IPS-18c (cell line): ENCODE data around the gene TRIM54.
A peak's percentile ranks its signal among the peaks of the same experiment; 100 is the strongest.
"Not testable (repeated sequence)": the region's sequence is repeated elsewhere in the genome, so short reads cannot be mapped to it uniquely, and the experiment has no call there.

Experiments
- H3K4me3 ChIP-seq: 2 replicates; pipeline ENCODE4 v1.7.0; 2013; ENCODE audit warnings: low read depth, mild to moderate bottlenecking, low read length, moderate library complexity; ENCODE audit not compliant: insufficient read depth
- H3K9me3 ChIP-seq: one replicate; pipeline ENCODE4 v1.6.1; 2013; ENCODE audit warnings: mild to moderate bottlenecking, low read length, moderate library complexity; ENCODE audit not compliant: control insufficient read depth, insufficient read depth

The TRIM54 gene

GRCh38 chr2:27320958-27321543, 38.8 kb downstream of the TRIM54 start:
- no peaks in the 10 kb centered on the region for H3K9me3 ChIP-seq
- H3K4me3 ChIP-seq: no peak overlapping the region

DNA sequence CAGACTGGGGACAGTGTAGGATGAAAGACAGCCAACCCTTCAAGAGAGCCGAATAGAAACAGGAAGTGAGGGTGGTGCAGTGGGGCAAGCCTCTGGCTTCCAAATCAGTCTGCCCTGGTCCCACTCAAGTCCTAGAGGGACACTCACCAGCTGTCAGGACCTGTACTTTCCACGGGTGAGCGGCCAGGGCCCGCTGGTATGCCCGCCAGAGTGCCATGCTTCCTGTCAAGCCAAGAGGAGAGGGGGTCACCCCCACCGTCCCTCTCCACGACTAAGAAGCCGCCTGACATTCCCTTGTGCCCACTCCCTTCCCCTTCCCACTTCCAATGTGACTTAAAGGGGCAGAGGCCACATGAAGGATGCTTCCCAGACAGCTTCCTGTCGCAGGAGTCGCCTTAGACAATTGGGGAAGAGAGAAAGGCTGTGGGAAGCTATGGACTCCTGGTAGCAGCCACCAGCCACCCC, 40.1 kb downstream of the TRIM54 start:
- peak overlapping the region; percentile 100 for H3K4me3 ChIP-seq
- no peaks in the 10 kb centered on the region for H3K9me3 ChIP-seq

DNA sequence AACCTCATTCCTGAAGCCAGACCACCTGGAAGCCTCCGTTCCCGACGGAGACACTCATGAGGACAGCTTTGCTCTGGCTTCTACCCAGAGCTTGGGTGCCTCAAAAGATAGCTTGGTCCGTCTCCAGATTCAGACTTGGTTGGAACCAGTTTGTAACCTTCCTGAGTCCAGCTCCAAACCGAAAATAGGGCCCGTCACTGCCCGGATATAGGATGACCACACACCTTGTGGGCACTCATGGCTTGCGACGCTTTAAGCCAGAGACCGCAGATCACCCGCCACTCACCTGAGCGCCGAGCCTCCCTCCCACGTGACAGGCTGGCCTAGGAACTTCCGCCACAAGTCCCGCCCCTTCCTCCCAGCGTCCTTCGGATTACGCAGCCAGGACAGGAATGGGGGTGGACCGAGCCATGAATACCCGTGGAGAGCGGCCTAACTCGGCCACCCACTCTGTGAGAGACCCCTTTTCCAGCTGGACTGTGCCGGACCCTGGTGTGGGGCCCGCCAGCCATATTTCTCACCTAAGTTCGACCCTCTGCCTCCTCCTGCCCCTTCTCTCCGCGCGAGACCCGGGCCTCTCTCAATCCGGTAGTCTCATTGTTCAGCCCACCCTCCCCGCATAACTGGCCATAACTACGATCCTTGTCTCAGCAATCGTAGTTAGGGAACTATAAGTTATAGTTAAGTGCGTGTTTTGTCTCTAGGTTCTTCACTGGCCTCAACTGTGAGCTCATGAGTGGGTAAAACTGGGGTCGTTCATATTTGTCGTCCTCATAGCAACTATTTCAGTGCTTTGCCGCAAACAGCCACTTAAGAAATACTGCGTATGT, 40.8 kb downstream of the TRIM54 start, which contains the start of gene MPV17:
MPV17 (minus strand) TSS at position 332 of the 830 bp plus-strand sequence. CDS start 580 bp downstream, outside the sequence.
- H3K9me3 ChIP-seq: no peaks in the 10 kb centered on the region

GRCh38 chr2:27323596-27324285, 41.5 kb downstream of the TRIM54 start:
- peak overlapping the region; percentile 100 for H3K4me3 ChIP-seq
- no peaks in the 10 kb centered on the region for H3K9me3 ChIP-seq

More for the DNA sequence above, 40.8 kb downstream of the TRIM54 start, which contains the start of gene MPV17:
- H3K4me3 ChIP-seq: peak within 1 kb of the TSS; percentile 100

DNA sequence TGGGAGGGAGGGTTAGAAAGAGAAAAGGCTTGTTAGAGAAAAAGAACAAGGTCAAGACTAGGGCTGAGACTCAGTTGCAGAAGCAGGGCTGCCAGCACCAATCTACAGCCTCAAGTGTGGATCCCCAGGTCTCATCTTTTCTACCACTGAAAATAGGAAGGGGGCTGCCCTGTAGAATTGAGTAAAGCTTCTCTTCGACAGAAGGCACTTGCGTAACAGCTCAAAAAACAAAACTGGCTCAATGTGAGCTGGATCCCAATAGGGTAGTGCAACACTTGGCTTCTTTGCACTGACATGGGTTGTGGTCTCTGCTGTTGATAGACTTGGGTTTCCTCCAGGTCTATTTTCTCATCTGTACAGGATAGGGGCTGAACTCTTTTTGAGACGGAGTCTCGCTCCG, 42.5 kb downstream of the TRIM54 start:
- H3K9me3 ChIP-seq: no peaks in the 10 kb centered on the region
- no peak overlapping the region for H3K4me3 ChIP-seq

GRCh38 chr2:27335311-27335710, 53.1 kb downstream of the TRIM54 start:
- Histone ChIP-seq H3K9me3 (peaks cover 2% of the 10 kb centered on the region), H3K4me3 (no peak overlapping the region)

DNA sequence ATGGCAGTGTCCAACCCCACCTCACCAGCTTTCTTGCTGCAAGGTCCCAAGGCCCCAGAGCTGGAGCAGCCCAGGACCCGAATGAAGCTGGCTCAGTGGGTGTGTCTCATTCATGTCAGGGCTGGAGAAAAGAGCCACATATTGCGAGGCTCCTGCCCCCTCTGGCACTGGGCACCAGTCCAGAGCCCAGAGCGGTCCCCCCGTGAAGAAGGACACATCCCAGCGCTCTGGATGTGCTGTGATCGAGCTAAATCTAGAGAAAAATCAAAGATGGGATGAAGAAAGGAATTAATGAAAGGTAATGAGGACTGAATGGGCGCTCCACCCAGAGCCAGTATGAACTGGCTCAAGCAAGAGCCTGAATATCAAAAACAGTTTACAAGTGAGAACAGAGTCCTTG, 53.9 kb downstream of the TRIM54 start:
- Histone ChIP-seq H3K9me3 (peaks cover 2% of the 10 kb centered on the region), H3K4me3 (no peak overlapping the region)

DNA sequence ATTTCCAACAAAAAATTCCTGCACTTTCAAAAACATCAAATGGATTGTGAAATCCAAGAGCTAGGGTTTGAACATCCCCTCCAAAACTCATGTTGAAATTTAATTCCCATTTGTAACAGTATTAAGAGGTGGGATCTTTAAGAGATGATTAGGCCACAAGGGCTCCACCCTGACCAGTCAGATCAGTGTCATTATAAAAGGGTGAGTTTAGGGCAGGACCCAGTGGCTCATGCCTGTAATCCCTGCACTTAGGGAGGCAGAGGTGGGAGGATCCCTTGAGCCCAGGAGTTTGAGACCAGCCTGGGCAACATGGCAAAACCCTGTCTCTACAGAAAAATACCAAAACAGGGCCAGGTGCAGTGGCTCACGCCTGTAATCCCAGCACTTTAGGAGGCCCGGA, 65.4 kb downstream of the TRIM54 start:
- no peak overlapping the region for H3K4me3 ChIP-seq
- H3K9me3 ChIP-seq: peaks cover 4% of the 10 kb centered on the region

DNA sequence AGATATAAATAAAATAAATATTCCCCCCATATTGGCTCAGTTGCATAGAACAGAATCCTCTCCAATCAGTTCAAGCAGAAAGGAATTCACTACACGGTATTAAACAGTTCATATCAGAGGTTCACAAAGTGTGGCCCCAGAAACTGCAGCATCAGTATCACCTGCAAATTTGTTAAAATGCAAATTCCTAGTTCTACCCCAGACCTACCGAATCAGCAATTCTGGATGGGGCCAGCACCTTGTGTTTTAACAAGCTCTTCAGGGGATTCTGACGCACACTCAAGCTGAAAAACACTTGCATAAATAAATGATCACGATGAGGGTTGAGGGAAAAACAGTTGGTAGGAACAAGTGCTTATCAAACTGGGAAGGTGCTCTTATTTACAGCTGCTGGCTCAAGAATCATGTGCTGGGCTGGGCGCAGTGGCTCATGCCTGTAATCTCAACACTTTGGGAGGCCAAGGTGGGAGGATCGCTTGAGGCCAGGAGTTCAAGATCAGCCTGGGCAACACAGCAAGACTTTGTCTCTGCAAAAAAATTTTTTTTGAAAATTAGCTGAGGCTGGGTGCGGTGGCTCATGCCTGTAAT, 68.0 kb downstream of the TRIM54 start:
- Histone ChIP-seq H3K4me3 (no peak overlapping the region), H3K9me3 (peaks cover 4% of the 10 kb centered on the region)

GRCh38 chr2:27351802-27352598, 69.8 kb downstream of the TRIM54 start:
- Histone ChIP-seq H3K9me3 (no peaks in the 10 kb centered on the region), H3K4me3 (no peak overlapping the region)

DNA sequence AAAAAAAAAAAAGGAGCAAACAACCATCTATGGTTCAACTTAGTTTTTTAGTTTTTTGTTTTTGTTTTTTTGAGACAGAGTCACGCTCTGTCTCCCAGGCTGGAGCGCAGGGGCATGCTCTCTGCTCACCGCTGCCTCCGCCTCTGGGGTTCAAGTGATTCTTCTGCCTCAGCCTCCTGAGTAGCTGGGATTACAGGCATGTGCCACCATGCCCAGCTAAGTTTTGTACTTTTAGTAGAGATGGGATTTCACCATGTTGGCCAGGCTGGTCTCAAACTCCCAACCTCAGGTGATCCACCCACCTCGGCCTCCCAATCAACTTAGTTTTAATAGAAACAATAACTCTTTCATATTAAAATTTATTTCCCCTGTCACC, 71.1 kb downstream of the TRIM54 start:
- not testable (repeated sequence) for H3K4me3 ChIP-seq, H3K9me3 ChIP-seq

- H3K4me3 ChIP-seq: no peak overlapping the region
- no peaks in the 10 kb centered on the region for H3K9me3 ChIP-seq
Measured at GRCh38 chr2:27353762-27354596, 71.8 kb downstream of the TRIM54 start.

DNA sequence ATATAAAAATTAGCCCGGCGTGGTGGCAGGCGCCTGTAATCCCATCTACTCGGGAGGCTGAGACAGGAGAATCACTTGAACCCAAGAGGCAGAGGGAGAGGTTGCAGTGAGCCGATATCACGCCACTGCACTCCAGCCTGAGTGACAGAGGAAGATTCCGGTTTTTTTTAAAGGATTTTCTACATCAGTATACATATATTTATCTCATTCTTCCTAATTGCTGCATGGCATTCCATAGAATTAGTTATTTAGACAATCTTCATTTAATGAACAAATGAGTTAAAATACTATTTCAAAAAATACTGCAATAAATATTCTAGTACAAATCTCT, 72.3 kb downstream of the TRIM54 start:
- Histone ChIP-seq H3K4me3 (no peak overlapping the region), H3K9me3 (no peaks in the 10 kb centered on the region)

- Histone ChIP-seq H3K4me3 (peak overlapping the region; percentile 96), H3K9me3 (no peaks in the 10 kb centered on the region)
Measured at GRCh38 chr2:27356056-27356381, 73.8 kb downstream of the TRIM54 start.

DNA sequence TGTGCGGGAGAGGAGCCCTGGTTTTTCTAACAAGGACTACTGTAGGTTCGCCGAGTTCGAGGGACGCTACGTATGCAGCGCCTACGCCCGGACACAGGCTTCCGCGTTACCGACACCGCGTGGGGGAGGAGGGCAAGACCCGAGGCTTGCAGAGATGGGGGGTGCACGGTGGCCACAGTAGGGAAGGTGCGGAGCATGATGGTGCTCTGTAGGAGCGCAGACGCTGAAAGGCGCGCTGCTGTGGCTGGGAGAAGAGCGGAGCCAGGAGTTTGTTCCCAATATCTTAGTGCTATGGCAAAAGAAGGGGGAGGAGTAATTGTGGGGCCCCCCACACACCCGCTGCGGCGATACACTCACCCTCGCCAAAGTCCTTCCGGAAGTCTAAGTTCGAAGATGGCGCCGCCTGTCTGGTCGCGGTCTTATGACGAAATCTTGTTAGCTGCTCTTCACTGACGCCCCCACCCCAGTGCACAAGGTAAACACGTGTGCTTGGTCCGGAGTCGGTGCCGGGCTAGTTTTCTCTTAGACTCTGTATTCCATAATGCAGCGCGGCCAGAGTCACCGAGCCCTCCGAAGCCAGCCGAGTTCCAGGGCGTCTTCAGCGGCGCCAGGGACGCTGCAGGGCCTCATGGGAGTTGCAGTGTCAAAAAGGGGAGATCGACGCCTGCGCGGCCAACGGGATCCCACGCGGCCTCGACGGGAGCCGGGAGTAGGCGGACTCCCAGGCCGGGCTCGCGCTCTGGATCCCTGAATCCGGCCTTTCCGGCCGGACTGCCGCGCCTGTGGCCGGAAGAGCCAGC, 74.4 kb downstream of the TRIM54 start, which contains the start of gene GTF3C2:
GTF3C2 (minus strand) TSS at position 383 of the 800 bp plus-strand sequence. CDS start 13,210 bp downstream, outside the sequence.
- peak within 1 kb of the TSS; percentile 96 for H3K4me3 ChIP-seq

More for the DNA sequence above, 74.4 kb downstream of the TRIM54 start, which contains the start of gene GTF3C2:
- no peaks in the 10 kb centered on the region for H3K9me3 ChIP-seq
